Measurements from ENCODE around the gene CEMP1.

DNA sequence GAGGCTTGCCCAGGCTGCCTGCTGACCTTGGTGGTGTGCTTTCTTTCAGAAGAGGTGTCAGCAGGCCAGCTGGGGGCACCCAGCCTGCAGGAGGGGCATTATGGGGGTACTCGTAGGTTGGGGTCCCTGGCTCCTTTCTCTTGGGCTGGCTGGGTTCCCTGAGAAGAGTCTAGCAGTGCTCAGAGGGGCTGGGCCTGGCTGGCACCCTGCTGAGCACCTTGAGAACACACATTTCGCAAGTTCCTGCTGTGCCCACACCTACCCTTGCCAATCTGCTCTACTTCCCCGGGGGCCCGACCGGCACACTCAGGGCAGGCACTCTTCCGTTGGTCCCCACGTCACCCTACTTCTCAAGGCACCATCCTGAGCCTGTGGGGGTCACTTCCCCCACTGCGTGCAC is 5.1 kb downstream of the CEMP1 start:
- TF ChIP-seq, protein P1, sequence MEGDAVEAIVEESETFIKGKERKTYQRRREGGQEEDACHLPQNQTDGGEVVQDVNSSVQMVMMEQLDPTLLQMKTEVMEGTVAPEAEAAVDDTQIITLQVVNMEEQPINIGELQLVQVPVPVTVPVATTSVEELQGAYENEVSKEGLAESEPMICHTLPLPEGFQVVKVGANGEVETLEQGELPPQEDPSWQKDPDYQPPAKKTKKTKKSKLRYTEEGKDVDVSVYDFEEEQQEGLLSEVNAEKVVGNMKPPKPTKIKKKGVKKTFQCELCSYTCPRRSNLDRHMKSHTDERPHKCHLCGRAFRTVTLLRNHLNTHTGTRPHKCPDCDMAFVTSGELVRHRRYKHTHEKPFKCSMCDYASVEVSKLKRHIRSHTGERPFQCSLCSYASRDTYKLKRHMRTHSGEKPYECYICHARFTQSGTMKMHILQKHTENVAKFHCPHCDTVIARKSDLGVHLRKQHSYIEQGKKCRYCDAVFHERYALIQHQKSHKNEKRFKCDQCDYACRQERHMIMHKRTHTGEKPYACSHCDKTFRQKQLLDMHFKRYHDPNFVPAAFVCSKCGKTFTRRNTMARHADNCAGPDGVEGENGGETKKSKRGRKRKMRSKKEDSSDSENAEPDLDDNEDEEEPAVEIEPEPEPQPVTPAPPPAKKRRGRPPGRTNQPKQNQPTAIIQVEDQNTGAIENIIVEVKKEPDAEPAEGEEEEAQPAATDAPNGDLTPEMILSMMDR (IDR thresholded peaks at IDR 0.05; ENCODE audit: low read depth, low read length) = no peak
- TF ChIP-seq EZH2phosphoT487 (IDR thresholded peaks at IDR 0.05; ENCODE audit: low read depth) = no peak
